SK-N-SH (cell line): Measurements from ENCODE around the gene SLC22A23. TPM values are rescaled to one million over a fixed set of nuclear protein-coding genes. Genes with fewer than 3 reads are reported as not detected.

Experiments used
- CTCF ChIA-PET: fragments of 300-600, 350-600 bp; formaldehyde crosslinking; extraction: SDS; loops from one replicate; lab custom pipeline; 2021; lab: Yijun Ruan, JAX
- POLR2A ChIA-PET: fragments of 350-600 bp; sonication (Branson Sonifier 250); formaldehyde crosslinking; extraction: SDS; loops from one replicate; lab custom pipeline; 2020; ENCODE audit warnings: antibody characterized with exemption, inconsistent platforms; lab: Yijun Ruan, JAX
- DNase-seq: peaks from one replicate; pipeline ENCODE4 v3.0.0; 2012
- H2AFZ ChIP-seq: fragments of 200-600 bp; sonication (generic); 2 replicates; pipeline ENCODE4 v1.8.1; 2016; ENCODE audit warnings: antibody characterized with exemption, mild to moderate bottlenecking, low read depth
- H3F3A ChIP-seq: fragments of 200-600 bp; sonication (generic); replicated peaks from 2 replicates; pipeline ENCODE3; 2016; ENCODE audit warnings: antibody characterized with exemption, mild to moderate bottlenecking; ENCODE audit not compliant: insufficient read depth
- H3K27ac ChIP-seq, 2 experiments: fragments of 200-500 bp in 1 of 2; fragments of 200-600 bp in 1 of 2; sonication (Bioruptor generic) in 1 of 2; sonication (generic), shearing (Covaris generic) in 1 of 2; 2 replicates each; pipeline versions ENCODE4 v1.5.1 to v1.6.1; 2014 to 2016; ENCODE audit warnings: low read depth in 2 of 2, inconsistent platforms in 1 of 2, low read length in 1 of 2, mild to moderate bottlenecking in 1 of 2, mixed read lengths in 1 of 2
- H3K27me3 ChIP-seq: fragments of 200-600 bp; sonication (generic), shearing (Covaris generic); 2 replicates; pipeline ENCODE4 v1.6.1; 2016; ENCODE audit warnings: mixed run types; ENCODE audit not compliant: insufficient read depth
- H3K36me3 ChIP-seq, 2 experiments: fragments of 200-500 bp in 1 of 2; fragments of 200-600 bp in 1 of 2; sonication (Bioruptor generic) in 1 of 2; sonication (generic) in 1 of 2; replicated peaks in 1 of 2; 2 replicates each; pipeline versions ENCODE3 to v1.5.1; 2014 to 2016; ENCODE audit warnings: low read length in 1 of 2, mild to moderate bottlenecking in 1 of 2; ENCODE audit not compliant: insufficient read depth in 2 of 2, control insufficient read depth in 1 of 2
- H3K4me1 ChIP-seq, 2 experiments: fragments of 200-500 bp in 1 of 2; fragments of 200-600 bp in 1 of 2; sonication (Bioruptor generic) in 1 of 2; sonication (generic), shearing (Covaris generic) in 1 of 2; 2 replicates each; pipeline versions ENCODE4 v1.5.1 to v1.6.1; 2014 to 2016; ENCODE audit warnings: low read depth in 1 of 2, low read length in 1 of 2, mixed run types in 1 of 2; ENCODE audit not compliant: insufficient read depth in 2 of 2, control insufficient read depth in 1 of 2
- H3K4me2 ChIP-seq: fragments of 200-600 bp; sonication (generic), shearing (Covaris generic); 2 replicates; pipeline ENCODE4 v1.6.1; 2017; ENCODE audit warnings: mixed run types
- H3K4me3 ChIP-seq, 2 experiments: fragments of 200-500 bp in 1 of 2; fragments of 200-600 bp in 1 of 2; sonication (Bioruptor generic) in 1 of 2; sonication (generic), shearing (Covaris generic) in 1 of 2; 2 replicates each; pipeline versions ENCODE4 v1.5.1 to v1.8.1; 2014 to 2016; ENCODE audit warnings: low read depth in 2 of 2, inconsistent platforms in 1 of 2, low read length in 1 of 2, mild to moderate bottlenecking in 1 of 2, mixed read lengths in 1 of 2, moderate library complexity in 1 of 2
- H3K79me2 ChIP-seq: fragments of 200-600 bp; sonication (generic); 2 replicates; pipeline ENCODE4 v1.8.1; 2017; ENCODE audit warnings: mild to moderate bottlenecking; ENCODE audit not compliant: insufficient read depth
- H3K9ac ChIP-seq: fragments of 200-600 bp; sonication (generic); 2 replicates; pipeline ENCODE4 v1.6.1; 2017; ENCODE audit warnings: mixed run types
- H3K9me2 ChIP-seq: fragments of 200-600 bp; sonication (generic); 2 replicates; pipeline ENCODE4 v1.6.1; 2017; ENCODE audit warnings: mixed run types
- H3K9me3 ChIP-seq: fragments of 200-600 bp; sonication (generic); 2 replicates; pipeline ENCODE4 v1.6.1; 2017; ENCODE audit warnings: mixed run types, mild to moderate bottlenecking, moderate library complexity
- H4K20me1 ChIP-seq: fragments of 200-600 bp; sonication (generic); 2 replicates; pipeline ENCODE4 v1.6.1; 2017; ENCODE audit warnings: mild to moderate bottlenecking, mixed run types; ENCODE audit not compliant: insufficient read depth
- CHD2 ChIP-seq: fragments of 150-350 bp; IDR thresholded peaks from 2 replicates; pipeline ENCODE4 v1.6.1; 2018; ENCODE audit warnings: low read length; ENCODE audit not compliant: partially characterized antibody
- CTCF ChIP-seq: fragments of 200-600 bp; sonication (generic); IDR thresholded peaks from 2 replicates; pipeline ENCODE4 v1.6.1; 2017; ENCODE audit warnings: antibody characterized with exemption, mild to moderate bottlenecking, moderate library complexity
- EP300 ChIP-seq, 2 experiments: IDR thresholded peaks; 2 replicates each; pipeline versions ENCODE4 v1.4.0 to v1.6.1; 2012; ENCODE audit warnings: borderline replicate concordance in 1 of 2, low read depth in 1 of 2, low read length in 1 of 2
- FOSL2 ChIP-seq: IDR thresholded peaks from 2 replicates; pipeline ENCODE4 v1.4.0; 2012; ENCODE audit warnings: low read depth, mild to moderate bottlenecking, moderate library complexity, borderline replicate concordance
- JUND ChIP-seq: IDR thresholded peaks from 2 replicates; pipeline ENCODE4 v1.4.0; 2012
- NFIC ChIP-seq: IDR thresholded peaks from 2 replicates; pipeline ENCODE4 v1.4.0; 2012; ENCODE audit warnings: borderline replicate concordance
- NRF1 ChIP-seq: IDR thresholded peaks from 2 replicates; pipeline ENCODE4 v1.6.1; 2012; ENCODE audit warnings: low read depth, mild to moderate bottlenecking, low read length
- PBX3 ChIP-seq: IDR thresholded peaks from 2 replicates; pipeline ENCODE4; 2012
- RCOR1 ChIP-seq: fragments of 150-350 bp; IDR thresholded peaks from 2 replicates; pipeline ENCODE4 v1.6.1; 2017; ENCODE audit warnings: antibody characterized with exemption, low read length
- REST ChIP-seq: IDR thresholded peaks from 2 replicates; pipeline ENCODE4 v1.6.1; 2012; ENCODE audit warnings: mild to moderate bottlenecking, low read depth, low read length, moderate library complexity
- SMC3 ChIP-seq: IDR thresholded peaks from 2 replicates; pipeline ENCODE4 v1.6.1; 2012; ENCODE audit warnings: low read depth, low read length, improper control_type of control experiment
- TCF12 ChIP-seq: IDR thresholded peaks from 2 replicates; pipeline ENCODE4 v1.4.0; 2012
- USF1 ChIP-seq: IDR thresholded peaks from 2 replicates; pipeline ENCODE4 v1.4.0; 2012; ENCODE audit warnings: low read depth, borderline replicate concordance
- WGBS: methylation state at CpG from one replicate; pipeline ENCODE4 v1.1.6; 2017; ENCODE audit warnings: low lambda C conversion rate; 5-methylcytosine and 5-hydroxymethylcytosine counted together
- polyA plus RNA-seq, 3 experiments: library from polyadenylated mRNA; depleted of rRNA; stranded (reverse); fragments of >200 nt; gene quantifications; 2 replicates each; pipeline ENCODE4 v1.2.3, GENCODE V29; 2012

Gene SLC22A23
- polyA plus RNA-seq, 1 of the 3 experiments (the other 2 are of a cell fraction) = not detected

GRCh38 chr6:3481640-3482039, 24.8 kb upstream of the SLC22A23 start:
- Histone ChIP-seq H3K4me1 (no peaks in the 10 kb centered on the region), H3K9me3 (no peaks in the 10 kb centered on the region), H3K27ac (no peak overlapping the region), H3F3A (no peaks in the 10 kb centered on the region), H3K4me3 (no peak overlapping the region), H3K4me2 (no peak overlapping the region), H2AFZ (no peak overlapping the region), H3K9me2 (no peaks in the 10 kb centered on the region), H3K79me2 (no peaks in the 10 kb centered on the region), H3K9ac (no peak overlapping the region)
- ChIA-PET POLR2A (no interaction called here), CTCF (no interaction called here)
- DNase-seq = no peak
- no peak for TF ChIP-seq NFIC
- TF ChIP-seq USF1 = no peak
- no peak for TF ChIP-seq CHD2
- TF ChIP-seq NRF1 = no peak
- TF ChIP-seq SMC3 = no peak
- TF ChIP-seq JUND = no peak
- no peak for TF ChIP-seq CTCF
- TF ChIP-seq, all 33 proteins: peak for 0
- H3K36me3 ChIP-seq = no peaks in the 10 kb centered on the region
- H4K20me1 ChIP-seq = no peaks in the 10 kb centered on the region
- 22% methylated on average over 6 of the region's 7 CpGs for WGBS
- H3K27me3 ChIP-seq = peaks cover 20% of the 10 kb centered on the region; the same call in 1 of the 2 replicates

GRCh38 chr6:3480009-3480408, 23.2 kb upstream of the SLC22A23 start:
- Histone ChIP-seq H3K9me2 (no peaks in the 10 kb centered on the region), H2AFZ (no peak overlapping the region), H3F3A (no peaks in the 10 kb centered on the region), H3K4me3 (no peak overlapping the region), H3K9ac (no peak overlapping the region), H4K20me1 (no peaks in the 10 kb centered on the region), H3K4me1 (no peaks in the 10 kb centered on the region), H3K27ac (no peak overlapping the region), H3K36me3 (no peaks in the 10 kb centered on the region), H3K9me3 (no peaks in the 10 kb centered on the region), H3K27me3 (peaks cover 20% of the 10 kb centered on the region; the same call in 1 of the 2 replicates), H3K4me2 (no peak overlapping the region), H3K79me2 (no peaks in the 10 kb centered on the region)
- TF ChIP-seq REST (no peak), EP300 (IDR thresholded peaks at IDR 0.05; ENCODE audit: borderline replicate concordance in 1 of 2, low read depth in 1 of 2, low read length in 1 of 2) (no peak), RCOR1 (no peak), FOSL2 (no peak), JUND (no peak), NRF1 (no peak), TCF12 (no peak), PBX3 (no peak)
- no peak for DNase-seq
- CTCF ChIA-PET = no interaction called here
- POLR2A ChIA-PET = no interaction called here
